ENCODE data around the gene JADE1. TPM values are rescaled to one million over a fixed set of nuclear protein-coding genes. Genes with fewer than 3 reads are reported as not detected.

The JADE1 gene
- total and polyA plus RNA-seq, 2 of the 4 experiments (the other 2 are of a cell fraction) = 13.8 to 32.6 TPM

DNA sequence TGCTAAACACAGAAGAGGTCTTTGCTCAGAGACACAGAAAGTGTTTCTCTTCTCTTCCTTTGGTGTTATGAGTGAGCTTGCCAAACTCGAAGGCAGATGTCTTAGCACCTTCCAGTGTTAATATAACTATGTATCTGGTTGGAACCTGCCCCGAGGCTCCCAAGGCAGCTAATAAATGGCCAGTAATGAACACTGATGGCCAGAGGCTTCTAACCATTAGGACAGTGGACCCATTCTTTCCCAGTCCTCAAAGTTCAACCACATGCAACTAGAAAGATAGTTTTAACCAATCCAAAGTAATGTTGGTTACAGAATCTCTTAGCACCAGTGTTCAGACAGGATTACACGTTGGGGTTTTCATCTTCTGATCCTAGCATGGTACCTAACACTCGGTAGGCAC is 42.7 kb upstream of the JADE1 start (continued):
- TF ChIP-seq, protein P1, sequence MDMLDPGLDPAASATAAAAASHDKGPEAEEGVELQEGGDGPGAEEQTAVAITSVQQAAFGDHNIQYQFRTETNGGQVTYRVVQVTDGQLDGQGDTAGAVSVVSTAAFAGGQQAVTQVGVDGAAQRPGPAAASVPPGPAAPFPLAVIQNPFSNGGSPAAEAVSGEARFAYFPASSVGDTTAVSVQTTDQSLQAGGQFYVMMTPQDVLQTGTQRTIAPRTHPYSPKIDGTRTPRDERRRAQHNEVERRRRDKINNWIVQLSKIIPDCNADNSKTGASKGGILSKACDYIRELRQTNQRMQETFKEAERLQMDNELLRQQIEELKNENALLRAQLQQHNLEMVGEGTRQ (IDR thresholded peaks at IDR 0.05; ENCODE audit: low read depth, low read length) = no peak
- no peak for TF ChIP-seq MAZ (IDR thresholded peaks at IDR 0.05; ENCODE audit: borderline replicate concordance, low read depth, low read length)
- TF ChIP-seq RAD21 (IDR thresholded peaks at IDR 0.05; ENCODE audit: low read length) = no peak
- no peak for TF ChIP-seq RFX5 (IDR thresholded peaks at IDR 0.05; ENCODE audit: low read depth, low read length)
- TF ChIP-seq CEBPB (IDR thresholded peaks at IDR 0.05; ENCODE audit: low read depth, low read length) = no peak

DNA sequence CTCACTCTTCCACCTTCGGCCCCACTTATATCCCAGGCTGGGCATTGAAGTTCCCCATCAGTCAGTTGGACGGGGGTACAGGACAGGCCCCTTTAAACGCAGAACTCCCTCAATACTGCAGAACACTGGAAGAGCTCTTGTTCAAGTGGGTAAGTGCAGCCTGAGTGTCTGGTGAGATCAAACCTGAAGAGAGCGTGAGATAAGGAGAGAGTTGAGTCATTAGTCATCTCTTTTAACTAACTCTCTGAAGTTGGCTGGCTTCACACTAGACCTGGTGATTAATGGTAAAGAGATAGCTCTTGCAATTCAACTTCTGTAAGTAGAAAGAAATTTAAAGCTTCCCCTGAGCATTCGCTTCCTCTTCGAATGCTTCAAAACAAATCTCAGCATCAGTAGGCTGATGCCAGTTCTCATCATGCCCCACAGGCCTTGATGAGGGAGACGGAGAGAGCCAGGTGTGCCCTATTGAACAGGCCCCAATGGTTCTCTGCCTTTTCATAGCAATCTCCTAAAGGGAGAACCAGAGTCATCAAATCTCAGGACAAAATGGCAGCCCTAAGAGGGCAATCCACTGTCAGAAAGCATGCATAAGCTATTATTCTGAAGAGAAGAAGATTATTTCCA is 41.0 kb upstream of the JADE1 start:
- dilution Hi-C loops (cut with HindIII; ENCODE audit: low sequenced_read_pairs, unreplicated experiment) = no loop called here
- BruUV-seq (replicated peaks) = no TSS peak
- no peak overlapping the region for H2AK9ac ChIP-seq (replicated peaks; ENCODE audit: low read depth, low read length, poor library complexity)
- no peak overlapping the region for H2BK20ac ChIP-seq (ENCODE audit: low read depth, low read length)
- no peak overlapping the region for H3K4me2 ChIP-seq (ENCODE audit: low read depth, low read length)
- H3K27ac ChIP-seq (ENCODE audit: insufficient read depth, low read length) = no peak overlapping the region
- ChIA-PET CTCF (no interaction called here), POLR2A (ENCODE audit: unreplicated experiment) (no interaction called here)
- no peak overlapping the region for H4K8ac ChIP-seq (ENCODE audit: low read depth in 2 of 2, low read length in 2 of 2)
- H4K20me1 ChIP-seq (ENCODE audit: insufficient read depth, low read length) = no peaks in the 10 kb centered on the region
- no peak overlapping the region for H3K18ac ChIP-seq (ENCODE audit: low read depth, low read length)
- H3K23ac ChIP-seq (ENCODE audit: low read depth, low read length) = no peak overlapping the region
- intact Hi-C loops (cut with micrococcal nuclease) = no loop called here
- no CpG with 5 or more reads among the region's 7 CpGs for WGBS, 2 experiments (ENCODE audit: extremely low coverage in 2 of 2, insufficient read length in 1 of 2)
- no peak overlapping the region for H3K14ac ChIP-seq (replicated peaks; ENCODE audit: low read depth, low read length)
- no peak overlapping the region for H2AFZ ChIP-seq (replicated peaks; ENCODE audit: low read length, poor library complexity)
- H2AK5ac ChIP-seq (ENCODE audit: low read depth, low read length) = no peak overlapping the region
- no peaks in the 10 kb centered on the region for H3K27me3 ChIP-seq (ENCODE audit: control insufficient read depth, insufficient read depth, low read length)
- no peak overlapping the region for H2BK15ac ChIP-seq (ENCODE audit: low read depth, low read length)
- in situ Hi-C loops (cut with MboI; ENCODE audit: low sequenced_read_pairs) = no loop called here
- no peaks in the 10 kb centered on the region for H3K4me1 ChIP-seq (ENCODE audit: control insufficient read depth, insufficient read depth, low read length)
- H3K9me1 ChIP-seq (ENCODE audit: insufficient read depth, low read length) = no peaks in the 10 kb centered on the region
- H3K4ac ChIP-seq (ENCODE audit: low read depth, low read length) = no peak overlapping the region
- no peaks in the 10 kb centered on the region for H3K9me3 ChIP-seq (ENCODE audit: control insufficient read depth, insufficient read depth, low read length)
- no peak overlapping the region for H4K91ac ChIP-seq (ENCODE audit: insufficient read depth, low read depth, low read length)
- no peaks in the 10 kb centered on the region for H3K79me1 ChIP-seq (ENCODE audit: low read depth in 1 of 2, low read length in 2 of 2)
- no peak overlapping the region for H3K56ac ChIP-seq (ENCODE audit: extremely low read depth, insufficient read depth, low read length)
- no peak overlapping the region for H3K9ac ChIP-seq (ENCODE audit: low read depth, low read length)
- ATAC-seq (ENCODE audit: low read depth) = peak; percentile 60
- H4K5ac ChIP-seq (ENCODE audit: low read depth, low read length) = no peak overlapping the region
- H3K36me3 ChIP-seq (ENCODE audit: control insufficient read depth, insufficient read depth, low read length) = no peaks in the 10 kb centered on the region
- H2BK5ac ChIP-seq (ENCODE audit: low read depth, low read length, poor library complexity, severe bottlenecking) = no peak overlapping the region
- no peak overlapping the region for H3K4me3 ChIP-seq (ENCODE audit: insufficient read depth, low read depth, low read length)
- DNase-seq = peak; percentile 51
- no peak overlapping the region for H2BK120ac ChIP-seq (ENCODE audit: low read depth, low read length)
- TF ChIP-seq MXI1 (IDR thresholded peaks at IDR 0.05; ENCODE audit: borderline replicate concordance, low read depth, low read length) (no peak), RCOR1 (IDR thresholded peaks at IDR 0.05; ENCODE audit: insufficient replicate concordance, low read length) (no peak), CEBPB (IDR thresholded peaks at IDR 0.05; ENCODE audit: low read depth, low read length) (no peak), RFX5 (IDR thresholded peaks at IDR 0.05; ENCODE audit: low read depth, low read length) (no peak), CHD1 (IDR thresholded peaks at IDR 0.05; ENCODE audit: low read depth, low read length) (no peak), MAZ (IDR thresholded peaks at IDR 0.05; ENCODE audit: borderline replicate concordance, low read depth, low read length) (no peak), SMC3 (IDR thresholded peaks at IDR 0.05; ENCODE audit: low read depth, low read length) (no peak), BHLHE40 (IDR thresholded peaks at IDR 0.05; ENCODE audit: low read depth, low read length) (no peak), NFE2L2 (IDR thresholded peaks at IDR 0.05; ENCODE audit: low read depth, low read length) (no peak), RAD21 (IDR thresholded peaks at IDR 0.05; ENCODE audit: low read length) (no peak), POLR2A (IDR thresholded peaks at IDR 0.05; ENCODE audit: low read depth, low read length) (no peak)
- TF ChIP-seq, protein P2, sequence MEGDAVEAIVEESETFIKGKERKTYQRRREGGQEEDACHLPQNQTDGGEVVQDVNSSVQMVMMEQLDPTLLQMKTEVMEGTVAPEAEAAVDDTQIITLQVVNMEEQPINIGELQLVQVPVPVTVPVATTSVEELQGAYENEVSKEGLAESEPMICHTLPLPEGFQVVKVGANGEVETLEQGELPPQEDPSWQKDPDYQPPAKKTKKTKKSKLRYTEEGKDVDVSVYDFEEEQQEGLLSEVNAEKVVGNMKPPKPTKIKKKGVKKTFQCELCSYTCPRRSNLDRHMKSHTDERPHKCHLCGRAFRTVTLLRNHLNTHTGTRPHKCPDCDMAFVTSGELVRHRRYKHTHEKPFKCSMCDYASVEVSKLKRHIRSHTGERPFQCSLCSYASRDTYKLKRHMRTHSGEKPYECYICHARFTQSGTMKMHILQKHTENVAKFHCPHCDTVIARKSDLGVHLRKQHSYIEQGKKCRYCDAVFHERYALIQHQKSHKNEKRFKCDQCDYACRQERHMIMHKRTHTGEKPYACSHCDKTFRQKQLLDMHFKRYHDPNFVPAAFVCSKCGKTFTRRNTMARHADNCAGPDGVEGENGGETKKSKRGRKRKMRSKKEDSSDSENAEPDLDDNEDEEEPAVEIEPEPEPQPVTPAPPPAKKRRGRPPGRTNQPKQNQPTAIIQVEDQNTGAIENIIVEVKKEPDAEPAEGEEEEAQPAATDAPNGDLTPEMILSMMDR (conservative IDR thresholded peaks at IDR 0.05; ENCODE audit: low read depth, low read length) = no peak
- TF ChIP-seq, protein P1 (IDR thresholded peaks at IDR 0.05; ENCODE audit: low read depth, low read length) = no peak
